Epidermal melanocyte (primary cell): Measurements from ENCODE around the gene MRPL24.
"Not testable (repeated sequence)": the region's sequence is repeated elsewhere in the genome, so short reads cannot be mapped to it uniquely, and the experiment has no call there.

ENCODE experiments used
- DNase-seq: peaks from one replicate; pipeline ENCODE4 v3.0.0; 2011; ENCODE audit warnings: low spot score; ENCODE audit not compliant: insufficient read length

The MRPL24 gene

GRCh38 chr1:156760092-156760795, 19.4 kb upstream of the MRPL24 start:
- no peak for DNase-seq

DNA sequence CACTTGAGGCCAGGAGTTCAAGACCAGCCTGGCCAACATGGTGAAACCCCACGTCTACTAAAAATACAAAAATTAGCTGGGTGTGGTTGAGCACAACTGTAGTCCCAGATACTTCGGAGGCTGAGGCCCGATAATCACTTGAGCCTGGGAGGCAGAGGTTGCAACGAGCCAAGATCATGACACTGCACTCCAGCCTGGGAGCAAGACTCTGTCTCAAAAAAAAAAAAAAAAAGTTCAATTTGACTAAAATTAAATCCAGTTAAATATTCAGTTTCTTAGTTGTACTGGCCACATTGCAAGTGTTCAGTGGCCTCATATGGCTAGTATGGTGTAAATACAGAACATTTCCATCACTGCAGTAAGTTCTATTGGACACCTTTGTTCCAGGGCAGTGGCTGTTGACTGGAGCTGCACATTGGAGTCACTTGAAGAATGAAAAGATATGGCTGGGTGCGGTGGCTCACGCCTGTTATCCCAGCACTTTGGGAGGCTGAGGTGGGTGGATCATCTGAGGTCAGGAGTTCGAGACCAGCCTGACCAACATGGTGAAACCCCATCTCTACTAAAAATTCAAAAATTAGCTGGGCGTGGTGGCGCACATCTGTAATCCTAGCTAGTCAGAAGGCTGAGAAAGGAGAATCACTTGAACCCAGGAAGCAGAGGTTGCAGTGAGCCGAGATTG, 16.8 kb upstream of the MRPL24 start:
- not testable (repeated sequence) for DNase-seq

- DNase-seq, result no peak
Observed at GRCh38 chr1:156756355-156756754, 15.5 kb upstream of the MRPL24 start.

DNA sequence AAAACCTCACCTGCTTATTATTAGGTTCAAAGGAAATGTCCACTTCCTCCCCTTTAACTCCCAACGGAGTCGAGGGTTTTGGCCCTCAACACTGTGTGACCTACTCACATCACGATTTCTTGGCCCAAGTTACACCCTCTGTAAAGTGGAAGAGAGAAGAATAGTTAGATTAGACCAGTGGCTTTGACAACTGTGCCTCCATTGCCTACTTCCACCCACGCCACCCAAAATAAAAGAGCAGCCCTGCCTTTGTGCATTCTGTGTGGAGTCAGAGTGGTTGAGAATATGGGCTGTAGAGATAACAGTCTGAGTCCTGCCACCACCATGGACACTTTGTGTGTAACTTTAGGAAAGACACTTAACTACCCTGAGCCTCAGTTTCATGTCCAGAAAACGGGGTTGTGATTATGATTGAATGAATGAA, 14.7 kb upstream of the MRPL24 start:
- DNase-seq, result no peak

GRCh38 chr1:156754219-156754618, 13.3 kb upstream of the MRPL24 start:
- no peak for DNase-seq

GRCh38 chr1:156752843-156753482, 12.1 kb upstream of the MRPL24 start:
- DNase-seq, result no peak

DNA sequence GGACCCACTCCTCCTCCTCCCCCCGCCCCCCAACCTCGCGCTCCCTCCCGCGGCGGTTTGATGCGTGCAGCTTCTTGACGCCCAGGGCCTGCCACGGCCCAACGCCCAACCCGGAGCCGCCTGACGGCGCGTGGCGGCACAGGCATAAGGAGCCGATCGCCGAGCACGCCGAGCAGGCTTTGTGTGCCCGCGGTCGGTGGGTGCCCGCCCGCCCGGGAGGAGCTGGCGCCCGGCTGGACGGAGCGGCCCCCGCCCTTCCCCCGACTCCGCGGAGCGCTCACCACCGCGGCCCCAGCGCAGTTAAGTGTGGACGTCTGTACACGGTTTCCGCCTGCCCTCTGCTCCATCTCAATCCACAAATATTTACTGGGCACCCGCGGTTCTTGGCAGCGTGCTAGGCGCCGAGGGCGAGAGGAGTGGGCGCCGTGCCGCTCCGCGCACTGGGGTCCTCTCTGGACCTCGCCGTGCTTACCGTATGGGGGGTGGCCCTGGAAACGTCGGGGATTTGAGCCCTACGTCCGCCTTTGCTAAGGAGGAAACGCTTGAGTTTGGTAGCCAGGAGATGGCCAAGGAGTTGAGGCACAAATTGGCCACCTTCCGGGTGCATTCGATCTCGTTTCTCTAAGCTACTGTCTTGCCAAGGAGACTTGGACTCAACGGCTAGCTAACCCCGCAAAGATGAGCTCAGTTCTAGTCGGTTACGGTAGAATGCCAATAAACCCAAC, 11.0 kb upstream of the MRPL24 start:
- DNase-seq, result peak; percentile 91

DNA sequence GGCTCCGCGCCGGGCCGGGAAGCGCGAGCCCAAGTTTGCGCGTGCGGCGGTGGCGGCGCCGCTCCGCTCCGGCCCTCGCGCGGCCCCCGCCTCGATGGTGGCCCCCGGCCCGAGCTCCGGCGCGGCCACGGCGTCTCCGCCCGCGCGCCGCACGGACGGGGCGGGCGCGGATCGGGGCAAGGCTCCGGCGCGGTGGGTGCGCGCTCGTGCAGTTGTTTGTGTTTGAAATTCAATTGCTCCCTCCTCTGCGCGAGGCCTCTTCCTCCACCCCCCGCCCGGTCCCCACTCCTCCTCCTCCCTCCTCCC, 10.5 kb upstream of the MRPL24 start, which contains the start of gene HDGF:
TSS of gene HDGF (minus strand) at position 225 of the 306 bp plus-strand sequence. CDS start 246 bp downstream, outside the sequence.
- DNase-seq, result no peak

DNA sequence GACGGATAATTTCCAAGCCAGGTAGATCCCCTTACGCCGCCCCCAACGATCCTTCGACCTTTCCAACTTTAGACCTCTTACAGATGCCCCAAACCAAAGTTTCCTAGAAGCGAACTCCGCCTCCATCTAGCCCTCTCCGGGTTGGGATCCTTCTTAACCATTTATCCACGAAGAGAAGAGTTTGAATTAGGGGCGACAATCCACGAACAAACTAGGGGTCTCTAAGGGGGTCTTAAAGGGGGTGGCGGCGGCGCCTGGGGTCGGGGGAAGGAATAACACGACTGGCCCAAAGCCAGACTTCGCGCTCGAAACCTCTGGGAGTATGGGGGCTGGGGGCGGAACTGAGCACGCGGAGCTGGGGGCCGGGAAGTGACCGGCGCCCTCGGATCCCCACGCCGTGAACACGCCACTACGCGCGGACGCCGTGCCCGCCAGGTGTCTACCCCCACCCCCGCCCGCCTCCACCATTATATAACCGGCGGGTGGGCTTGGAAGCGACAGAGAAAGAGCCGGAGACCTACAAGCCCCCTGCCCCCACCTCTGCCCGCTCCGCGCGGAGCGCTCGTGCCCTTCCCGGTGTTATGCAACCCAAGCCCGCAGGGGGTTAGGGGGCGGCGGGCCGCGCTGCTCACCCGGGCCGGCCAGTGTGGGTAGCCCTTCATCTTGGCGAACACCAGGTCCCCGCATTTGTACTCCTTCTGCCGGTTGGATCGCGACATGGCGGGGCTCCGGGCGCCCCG, 10.0 kb upstream of the MRPL24 start:
- no peak for DNase-seq

DNA sequence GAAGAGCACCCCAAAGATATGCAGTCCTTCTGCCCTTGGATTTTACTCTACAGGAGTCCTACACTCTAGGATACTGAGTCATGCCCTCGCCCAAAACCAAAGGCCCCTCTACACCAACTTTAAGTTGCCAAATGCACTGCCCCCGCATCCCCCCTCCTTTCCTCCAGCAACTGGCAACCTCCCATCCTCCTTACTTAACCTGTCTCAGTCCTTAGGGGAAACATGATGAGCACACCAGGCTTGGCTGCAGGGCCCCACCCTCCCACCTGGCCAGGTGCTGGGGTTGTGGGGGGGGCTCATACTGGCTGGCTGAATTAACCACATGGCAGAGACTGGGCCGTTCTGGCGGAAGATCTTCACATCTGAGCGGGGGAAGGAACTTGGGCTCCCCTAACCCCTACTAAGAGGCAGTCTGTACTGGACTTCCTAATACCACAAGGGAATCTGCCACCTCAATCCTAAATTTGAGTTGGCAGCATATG, 9.3 kb upstream of the MRPL24 start:
- DNase-seq, result no peak

GRCh38 chr1:156749419-156750118, 8.7 kb upstream of the MRPL24 start:
- no peak for DNase-seq

GRCh38 chr1:156748670-156749418, 8.0 kb upstream of the MRPL24 start:
- no peak for DNase-seq

GRCh38 chr1:156747742-156748669, 7.1 kb upstream of the MRPL24 start:
- DNase-seq, result no peak

- peak; percentile 85 for DNase-seq
Observed at GRCh38 chr1:156746728-156747631, 6.1 kb upstream of the MRPL24 start.

GRCh38 chr1:156746406-156746727, 5.5 kb upstream of the MRPL24 start:
- DNase-seq, result no peak

DNA sequence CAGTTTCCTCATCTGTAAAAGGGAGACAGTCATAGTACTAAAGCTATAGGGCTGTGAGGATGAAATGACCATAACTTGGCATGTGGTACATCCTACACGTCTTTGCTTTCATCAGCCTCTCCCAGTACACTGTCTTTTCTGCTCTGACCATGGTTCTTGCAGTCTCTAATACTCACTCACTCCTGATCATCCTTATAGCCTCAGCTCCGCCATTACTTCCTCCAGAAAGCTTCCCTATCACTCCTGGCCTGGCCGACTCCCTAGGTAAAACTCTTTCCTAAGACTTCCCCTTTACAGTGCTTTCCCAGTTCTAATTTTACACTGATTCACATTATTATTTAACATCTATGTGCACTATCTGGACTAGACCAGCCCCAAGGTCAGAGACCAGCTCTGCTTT, 5.0 kb upstream of the MRPL24 start:
- DNase-seq, result no peak

DNA sequence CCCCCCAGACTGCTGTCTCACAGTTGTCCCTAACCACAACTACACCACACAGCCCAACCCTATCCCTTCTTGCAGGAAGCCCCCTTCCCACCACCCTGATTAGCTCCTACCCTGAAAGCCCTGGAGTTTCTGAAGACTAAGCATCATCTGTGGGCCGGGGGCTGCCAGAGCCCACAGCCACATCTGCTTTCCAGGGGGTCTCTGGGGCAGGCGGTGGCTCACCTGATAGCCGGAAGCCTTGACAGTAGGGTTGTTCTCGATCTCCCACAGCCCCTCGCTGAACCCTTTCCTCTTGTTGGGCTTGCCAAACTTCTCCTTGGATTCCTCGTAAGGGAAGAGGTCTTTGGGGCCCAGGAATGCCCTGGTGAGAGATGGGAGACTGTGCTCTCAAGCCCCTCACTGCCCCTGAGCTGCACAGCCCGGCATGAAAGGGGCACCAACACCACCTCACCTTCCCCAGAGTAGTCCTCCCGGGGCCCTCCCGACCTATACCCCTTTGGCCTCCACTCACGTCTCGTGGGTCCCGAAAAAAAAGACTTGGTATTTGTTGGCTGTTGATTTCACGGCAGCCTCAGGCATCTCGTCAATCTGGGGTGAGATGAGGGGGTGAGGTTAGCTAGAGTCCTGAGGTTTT, 4.0 kb upstream of the MRPL24 start:
- DNase-seq, result no peak
